Astrocyte of the cerebellum (primary cell): Measurements from ENCODE around the gene UGT2B7.

Experiments used
- DNase-seq: peaks from one replicate; pipeline ENCODE4 v3.0.0-alpha.2; 2011; ENCODE audit warnings: low read depth
- H3K4me3 ChIP-seq: 2 replicates; pipeline ENCODE4 v1.5.1; 2011; ENCODE audit warnings: mild to moderate bottlenecking, low read depth, low read length, moderate library complexity
- CTCF ChIP-seq: IDR thresholded peaks from 2 replicates; pipeline ENCODE4 v1.5.1; 2012; ENCODE audit warnings: low read length, low read depth, moderate library complexity, mild to moderate bottlenecking; ENCODE audit errors: missing control alignments
- in situ Hi-C: cut with HindIII; loops from 2 replicates; pipeline ENCODE4 v1.10.0; 2017; ENCODE audit warnings: low sequenced_read_pairs

Gene UGT2B7

DNA sequence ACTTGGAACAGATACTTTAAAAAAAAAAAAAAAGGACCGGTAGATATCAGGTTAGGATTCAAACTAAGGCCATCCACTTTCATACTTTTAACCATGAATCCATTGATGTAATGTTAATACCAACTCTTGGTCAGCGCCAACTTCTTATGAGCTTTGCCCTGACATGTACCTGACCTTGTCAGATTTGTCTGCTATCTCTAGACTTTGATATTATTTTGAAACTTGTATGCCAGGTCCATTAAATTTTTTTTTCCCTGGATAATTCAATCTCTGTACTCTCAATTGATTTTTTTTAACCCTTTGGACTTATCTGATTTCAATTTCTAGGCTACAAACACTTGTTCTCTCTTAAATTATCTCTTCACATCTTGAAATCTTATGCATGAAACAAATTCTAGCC, 27.2 kb upstream of the UGT2B7 start:
- no peak overlapping the region for H3K4me3 ChIP-seq
- DNase-seq: no peak
- no peak for TF ChIP-seq CTCF
- in situ Hi-C loops: no loop called here

- no peak for TF ChIP-seq CTCF
- no peak for DNase-seq
- H3K4me3 ChIP-seq: no peak overlapping the region
- in situ Hi-C loops: no loop called here
Measured at GRCh38 chr4:69070590-69070989, 25.7 kb upstream of the UGT2B7 start.

GRCh38 chr4:69071286-69071685, 25.0 kb upstream of the UGT2B7 start:
- no peak for TF ChIP-seq CTCF
- no peak overlapping the region for H3K4me3 ChIP-seq
- in situ Hi-C loops: no loop called here

GRCh38 chr4:69073375-69073774, 22.9 kb upstream of the UGT2B7 start:
- TF ChIP-seq CTCF: no peak
- in situ Hi-C loops: no loop called here
- H3K4me3 ChIP-seq: no peak overlapping the region
- no peak for DNase-seq

More at GRCh38 chr4:69071286-69071685, 25.0 kb upstream of the UGT2B7 start:
- DNase-seq: no peak

- in situ Hi-C loops: no loop called here
- DNase-seq: no peak
- no peak overlapping the region for H3K4me3 ChIP-seq
- TF ChIP-seq CTCF: no peak
Measured at GRCh38 chr4:69075061-69075792, 21.0 kb upstream of the UGT2B7 start.

DNA sequence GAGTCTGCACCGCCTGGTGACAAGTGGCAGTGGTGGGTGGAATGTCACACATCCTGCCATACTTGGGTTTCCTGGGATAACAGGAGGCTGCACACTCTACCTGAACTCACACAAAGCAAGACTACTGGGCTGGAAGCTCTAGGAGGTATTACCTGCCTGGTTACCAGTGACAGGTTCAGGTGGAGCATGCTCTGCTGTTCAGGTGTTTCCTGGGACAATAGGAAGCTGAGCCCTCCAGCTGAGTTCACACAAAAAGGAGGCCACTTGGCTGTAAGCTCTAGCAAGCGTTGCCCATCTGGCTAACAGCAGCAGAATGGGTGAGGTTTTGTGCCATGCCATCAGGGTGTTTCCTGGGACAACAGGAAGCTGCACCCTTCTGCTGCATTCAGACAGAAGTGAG, 17.4 kb upstream of the UGT2B7 start:
- no peak for TF ChIP-seq CTCF
- H3K4me3 ChIP-seq: no peak overlapping the region
- no peak for DNase-seq
- in situ Hi-C loops: no loop called here
